Left ventricle myocardium inferior (tissue), 1 donor: ENCODE data around the gene CPA5. TPM values are rescaled to one million over a fixed set of nuclear protein-coding genes. Genes with fewer than 3 reads are reported as not detected.

Source experiments
- DNase-seq: peaks from one replicate; pipeline ENCODE4 v3.0.0-alpha.2; 2020
- H3K27ac ChIP-seq: fragments of 200-600 bp; replicated peaks from 2 replicates; pipeline ENCODE4 v1.8.0; 2021
- H3K27me3 ChIP-seq: fragments of 200-600 bp; 2 replicates; pipeline ENCODE4 v1.8.0; 2021; ENCODE audit warnings: low read depth
- H3K36me3 ChIP-seq: fragments of 200-600 bp; 2 replicates; pipeline ENCODE4 v1.8.0; 2021
- H3K4me1 ChIP-seq: fragments of 200-600 bp; 2 replicates; pipeline ENCODE4 v1.8.0; 2021
- H3K4me3 ChIP-seq: fragments of 200-600 bp; 2 replicates; pipeline ENCODE4 v1.8.0; 2021; ENCODE audit warnings: mild to moderate bottlenecking, moderate library complexity
- H3K9me3 ChIP-seq: fragments of 200-600 bp; replicated peaks from 2 replicates; pipeline ENCODE4 v1.8.0; 2021
- CTCF ChIP-seq: fragments of 200-600 bp; IDR thresholded peaks from 2 replicates; pipeline ENCODE4 v1.8.0; 2021; ENCODE audit warnings: antibody characterized with exemption, mild to moderate bottlenecking, borderline replicate concordance
- intact Hi-C: fragments of 100-400 bp; cut with micrococcal nuclease; formaldehyde crosslinking; loops from one replicate; pipeline ENCODE4 v1.11.0; 2022
- total RNA-seq: library from RNA; stranded (reverse); fragmentation: NEBNext Ultra II Directional; extraction: Animal tissue kit (Norgen Biotek cat#: 25700); gene quantifications from one replicate; pipeline ENCODE4 v1.2.1, GENCODE V29; 2021
- donor health status: DM: no; HTN: yes; CAD: no; lungs with severe emphysema.

The CPA5 gene
- total RNA-seq, 1 donor from 2014 or later: not detected

DNA sequence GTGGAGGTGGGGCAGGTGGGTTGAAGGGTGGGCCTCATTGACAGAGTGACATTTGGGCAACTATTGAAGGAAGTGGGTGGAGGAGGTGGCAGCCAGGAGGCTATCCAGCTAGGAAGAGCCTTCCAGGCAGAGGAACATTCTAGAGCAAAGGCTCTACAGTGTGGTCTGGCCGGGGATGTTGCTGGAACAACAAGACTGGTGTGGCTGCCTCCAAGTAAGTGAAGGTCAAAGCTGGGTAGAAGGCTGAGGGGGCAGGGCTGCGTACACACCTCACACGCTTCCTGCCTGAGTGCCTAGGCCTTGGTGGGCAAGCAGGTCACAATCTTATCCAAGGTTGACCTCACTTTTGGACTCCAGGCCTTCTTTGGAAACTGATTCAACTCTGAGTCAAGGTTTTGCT is 42.3 kb downstream of the CPA5 start:
- no peak overlapping the region for H3K27ac ChIP-seq
- H3K4me1 ChIP-seq: no peaks in the 10 kb centered on the region
- H3K9me3 ChIP-seq: peaks cover 10% of the 10 kb centered on the region
- DNase-seq: no peak
- intact Hi-C loops: no loop called here
- no peaks in the 10 kb centered on the region for H3K36me3 ChIP-seq
- H3K27me3 ChIP-seq: peaks cover 8% of the 10 kb centered on the region
- H3K4me3 ChIP-seq: no peak overlapping the region
- no peak for TF ChIP-seq CTCF

DNA sequence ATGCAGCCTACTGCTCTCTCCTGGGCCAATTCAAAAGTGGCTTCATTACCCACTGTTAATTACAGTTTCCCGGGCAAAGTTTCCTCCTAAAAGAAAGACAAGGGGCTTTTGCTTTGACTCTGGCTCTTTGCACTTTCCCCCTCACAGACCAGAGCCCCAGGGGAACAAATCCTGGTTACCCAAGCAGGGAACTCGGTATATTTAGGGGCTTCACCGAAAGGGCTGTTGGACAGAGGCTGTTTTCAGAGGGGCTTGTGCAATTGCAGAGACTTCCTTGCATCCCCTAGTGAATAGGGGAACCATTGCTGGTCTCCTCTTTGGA is 42.7 kb downstream of the CPA5 start:
- no peak for TF ChIP-seq CTCF
- Histone ChIP-seq H3K4me3 (no peak overlapping the region), H3K27ac (no peak overlapping the region), H3K9me3 (peaks cover 10% of the 10 kb centered on the region), H3K27me3 (peaks cover 8% of the 10 kb centered on the region), H3K4me1 (no peaks in the 10 kb centered on the region), H3K36me3 (no peaks in the 10 kb centered on the region)
- intact Hi-C loops: no loop called here
- DNase-seq: no peak

DNA sequence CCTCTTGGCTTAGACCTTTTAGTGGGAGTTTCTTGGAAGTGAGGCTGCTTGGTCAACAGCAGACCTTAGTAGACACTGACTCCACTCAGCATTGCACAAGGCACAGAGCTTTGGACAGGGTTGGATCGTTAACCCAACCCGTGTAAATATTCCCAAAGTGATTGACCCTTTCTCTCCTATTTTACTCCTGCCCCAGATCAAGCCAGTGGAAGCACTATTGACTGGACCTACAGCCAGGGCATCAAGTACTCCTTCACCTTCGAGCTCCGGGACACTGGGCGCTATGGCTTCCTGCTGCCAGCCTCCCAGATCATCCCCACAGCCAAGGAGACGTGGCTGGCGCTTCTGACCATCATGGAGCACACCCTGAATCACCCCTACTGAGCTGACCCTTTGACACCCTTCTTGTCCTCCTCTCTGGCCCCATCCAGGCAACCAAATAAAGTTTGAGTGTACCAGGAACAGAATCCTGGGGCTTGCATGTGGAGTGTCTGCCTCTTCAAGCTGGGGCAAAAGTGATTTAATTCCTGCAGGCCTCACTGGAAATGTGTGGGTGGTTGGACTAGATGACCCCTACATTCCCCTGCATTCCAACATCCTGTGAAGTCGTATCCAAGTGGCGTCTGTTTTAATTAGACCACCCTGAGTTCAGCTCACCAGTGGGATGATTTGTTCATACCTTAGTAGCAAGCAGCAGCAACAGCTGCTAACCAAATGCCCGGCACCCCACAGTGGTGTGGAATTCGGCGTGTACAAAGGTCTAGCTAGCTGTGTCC is 43.2 kb downstream of the CPA5 start:
- no peak for TF ChIP-seq CTCF
- Histone ChIP-seq H3K36me3 (no peaks in the 10 kb centered on the region), H3K4me1 (peaks cover 5% of the 10 kb centered on the region), H3K9me3 (peaks cover 10% of the 10 kb centered on the region), H3K27me3 (peaks cover 8% of the 10 kb centered on the region), H3K27ac (no peak overlapping the region), H3K4me3 (no peak overlapping the region)
- intact Hi-C loops: no loop called here
- no peak for DNase-seq

DNA sequence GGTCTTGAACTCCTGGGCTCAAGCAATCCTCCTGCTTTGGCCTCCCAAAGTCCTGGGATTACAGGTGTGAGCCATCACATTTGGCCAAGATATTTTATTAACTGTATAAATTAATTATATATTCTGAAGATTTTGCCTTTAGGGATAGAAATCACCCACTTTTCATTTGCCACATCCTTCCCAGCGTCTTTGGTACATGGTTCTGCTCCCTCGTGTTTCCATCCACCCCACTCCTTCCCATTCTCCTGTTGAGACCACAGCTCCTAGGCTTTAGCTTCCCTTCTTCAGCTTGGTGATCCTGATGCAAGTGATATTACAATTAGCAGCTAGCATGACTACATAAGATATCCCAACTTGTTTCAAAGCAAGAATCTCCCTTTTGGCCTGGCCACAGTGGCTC is 44.1 kb downstream of the CPA5 start:
- no peak for DNase-seq
- intact Hi-C loops: no loop called here
- H3K27ac ChIP-seq: no peak overlapping the region
- H3K27me3 ChIP-seq: peaks cover under 1% of the 10 kb centered on the region
- H3K36me3 ChIP-seq: no peaks in the 10 kb centered on the region
- peaks cover 10% of the 10 kb centered on the region for H3K9me3 ChIP-seq
- H3K4me1 ChIP-seq: peaks cover 10% of the 10 kb centered on the region
- TF ChIP-seq CTCF: no peak
- H3K4me3 ChIP-seq: no peak overlapping the region

GRCh38 chr7:130390486-130390885 is 45.9 kb downstream of the CPA5 start:
- intact Hi-C loops: no loop called here
- Histone ChIP-seq H3K9me3 (peaks cover 10% of the 10 kb centered on the region), H3K4me3 (no peak overlapping the region), H3K4me1 (peaks cover 10% of the 10 kb centered on the region), H3K27me3 (no peaks in the 10 kb centered on the region), H3K27ac (no peak overlapping the region), H3K36me3 (no peaks in the 10 kb centered on the region)
- TF ChIP-seq CTCF: no peak
- DNase-seq: no peak
